GM10266 (cell line): ENCODE data around the gene CPLANE2.

ENCODE experiments used
- DNase-seq: peaks from one replicate; pipeline ENCODE4 v3.0.0; 2012; ENCODE audit errors: extremely low spot score
- CTCF ChIP-seq: IDR thresholded peaks from 2 replicates; pipeline ENCODE4 v1.5.1; 2012; ENCODE audit warnings: mild to moderate bottlenecking, low read depth; ENCODE audit not compliant: control insufficient read depth, insufficient read depth; ENCODE audit errors: missing control alignments

CPLANE2 gene

GRCh38 chr1:16184557-16185303, 52.3 kb downstream of the CPLANE2 start:
- TF ChIP-seq CTCF = no peak
- DNase-seq = no peak

GRCh38 chr1:16183765-16184556, 53.0 kb downstream of the CPLANE2 start:
- no peak for TF ChIP-seq CTCF
- no peak for DNase-seq

GRCh38 chr1:16183179-16183578, 53.8 kb downstream of the CPLANE2 start:
- TF ChIP-seq CTCF = no peak
- DNase-seq = no peak

- no peak for TF ChIP-seq CTCF
- DNase-seq = no peak
Observed at GRCh38 chr1:16181887-16182719, 54.9 kb downstream of the CPLANE2 start.
